HG02840 (cell line): ENCODE results near the gene TIAM2.
"Not testable (repeated sequence)": the region's sequence is repeated elsewhere in the genome, so short reads cannot be mapped to it uniquely, and the experiment has no call there.

Source experiments
- ATAC-seq: cut with Tn5 transposase; IDR thresholded peaks from one replicate; pipeline ENCODE4 v1.9.1; 2021; ENCODE audit warnings: mild to moderate bottlenecking, moderate library complexity, moderate number of reproducible peaks; ENCODE audit not compliant: unreplicated experiment, low FRiP score

TIAM2 gene

DNA sequence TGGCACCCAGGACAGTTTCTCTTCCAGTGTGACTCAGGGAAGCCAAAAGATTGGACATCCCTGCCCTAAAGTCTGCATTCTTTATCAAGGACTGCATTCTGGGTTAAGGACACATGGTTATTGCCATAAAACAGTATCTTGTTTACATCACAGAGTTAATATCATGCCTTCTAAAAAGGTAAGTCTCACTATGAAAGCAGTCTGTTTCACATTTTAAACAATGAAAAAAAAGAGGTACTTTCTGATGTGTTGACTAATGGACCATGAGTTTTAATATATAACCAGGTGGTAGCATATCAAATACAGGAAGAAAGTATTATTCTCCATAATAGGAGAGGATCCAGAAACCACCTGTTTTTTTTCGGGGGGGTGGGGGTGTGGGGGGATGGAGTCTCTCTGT lies 93.7 kb downstream of the TIAM2 start:
- ATAC-seq = no peak

DNA sequence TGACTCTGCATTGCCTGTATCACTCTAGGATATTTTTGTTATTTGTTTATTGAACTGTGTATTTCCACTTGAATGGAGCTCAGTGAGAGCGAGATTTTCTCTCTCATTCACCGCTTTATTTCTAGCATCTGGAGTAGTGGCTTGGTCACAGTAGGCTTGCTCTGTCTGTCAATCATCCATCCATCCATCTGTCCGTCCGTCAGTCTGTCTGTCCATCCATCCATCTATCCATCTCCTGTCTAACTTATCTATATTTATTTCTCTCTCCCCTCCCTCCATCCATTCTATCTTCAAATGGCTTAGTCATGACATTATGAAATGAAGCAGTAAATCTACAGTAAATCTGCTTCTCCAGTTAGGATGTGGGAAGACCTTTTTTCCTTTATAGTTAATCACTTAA lies 94.6 kb downstream of the TIAM2 start:
- ATAC-seq = no peak

DNA sequence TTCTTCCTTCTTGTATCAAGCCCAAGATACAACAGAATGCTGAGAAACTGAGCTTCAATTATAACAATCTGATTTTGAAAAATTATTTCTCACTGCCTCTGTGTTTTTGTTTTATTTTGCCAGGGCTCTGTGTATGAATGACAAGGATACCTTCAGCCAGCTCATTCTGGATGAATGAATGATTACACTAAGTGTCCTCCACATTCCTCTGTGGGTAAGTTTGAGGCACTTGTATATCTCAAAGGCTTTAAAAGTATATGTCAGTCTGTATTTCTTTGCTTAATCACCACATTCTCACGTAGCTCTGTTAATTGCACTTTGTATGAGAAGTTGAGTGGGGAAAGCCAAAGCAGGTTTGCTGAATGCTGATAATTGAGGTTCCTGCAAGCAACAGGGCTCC lies 95.1 kb downstream of the TIAM2 start:
- no peak for ATAC-seq

DNA sequence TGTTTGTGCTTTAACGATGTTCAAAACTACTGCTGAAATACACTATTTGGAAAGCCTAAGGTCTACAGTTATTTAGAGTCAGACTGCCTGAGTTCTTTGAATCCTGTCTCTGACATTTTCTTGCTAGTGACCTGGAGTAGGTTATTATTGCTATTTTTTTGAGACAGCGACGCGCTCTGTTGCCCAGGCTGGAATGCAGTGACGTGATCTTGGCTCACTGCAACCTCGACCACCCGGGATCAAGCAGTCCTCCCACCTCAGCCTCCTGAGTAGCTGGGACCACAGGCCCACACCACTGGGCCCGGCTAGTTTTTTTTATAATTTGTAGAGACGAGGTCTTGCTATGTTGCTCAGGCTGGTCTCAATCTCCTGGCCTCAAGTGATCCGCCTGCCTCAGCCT lies 96.6 kb downstream of the TIAM2 start:
- no peak for ATAC-seq

DNA sequence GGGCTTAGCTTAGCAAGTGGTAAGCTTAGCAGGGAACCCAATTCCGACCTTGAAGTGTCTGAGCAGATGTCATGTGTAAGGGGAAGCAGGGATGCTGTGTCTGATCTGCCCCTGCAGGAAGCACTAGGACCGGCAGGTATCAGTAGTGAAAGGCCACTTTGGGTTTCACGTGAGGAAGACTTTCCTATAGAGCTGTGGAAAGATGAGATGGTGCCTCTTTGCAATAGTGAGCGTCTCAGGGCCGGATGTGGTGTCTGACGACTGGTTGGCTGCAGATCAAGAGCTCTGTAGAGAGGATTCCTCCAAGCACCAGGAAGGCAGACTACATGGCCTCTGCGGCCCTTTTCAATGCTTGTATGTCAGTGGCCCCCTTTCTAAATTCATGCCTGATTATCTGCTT lies 98.3 kb downstream of the TIAM2 start:
- ATAC-seq = no peak

DNA sequence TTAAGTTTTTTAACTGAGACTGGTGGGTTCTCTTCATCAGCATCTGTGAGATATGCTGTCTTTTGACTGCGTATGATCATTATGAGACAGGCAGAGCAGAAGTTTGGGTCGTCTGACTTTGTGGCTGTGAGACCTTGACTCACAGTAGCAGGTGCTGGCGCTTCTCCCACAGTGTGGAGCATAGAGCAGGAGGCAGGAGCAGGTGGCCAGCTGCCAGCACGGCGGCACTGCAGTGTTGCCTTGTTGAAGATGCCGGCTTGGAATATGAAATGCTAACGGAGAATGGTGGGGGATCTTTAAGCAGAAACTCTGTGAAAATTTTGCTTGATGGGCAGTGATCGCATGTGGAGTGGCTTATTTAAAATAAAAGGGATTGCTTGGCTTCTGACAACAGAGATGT lies 105.0 kb downstream of the TIAM2 start:
- ATAC-seq = no peak

DNA sequence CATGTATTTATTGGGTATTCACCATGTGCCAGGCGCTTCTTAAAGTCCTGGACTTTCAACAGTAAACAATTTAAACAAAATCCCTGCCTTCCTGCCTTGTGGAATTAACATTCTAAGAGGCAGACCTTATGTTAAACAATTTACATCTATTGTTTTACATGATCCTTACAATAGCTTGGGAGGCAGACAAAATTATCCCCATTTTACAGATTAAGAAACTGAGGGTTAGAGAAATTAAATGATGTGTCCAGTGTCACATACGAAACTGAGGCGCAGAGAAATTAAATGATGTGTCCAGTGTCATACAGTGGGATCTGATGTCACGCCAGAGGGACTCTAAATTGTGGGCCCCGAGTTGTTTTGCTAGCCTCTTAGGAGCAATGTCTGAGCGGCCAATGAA lies 105.5 kb downstream of the TIAM2 start:
- ATAC-seq = no peak

DNA sequence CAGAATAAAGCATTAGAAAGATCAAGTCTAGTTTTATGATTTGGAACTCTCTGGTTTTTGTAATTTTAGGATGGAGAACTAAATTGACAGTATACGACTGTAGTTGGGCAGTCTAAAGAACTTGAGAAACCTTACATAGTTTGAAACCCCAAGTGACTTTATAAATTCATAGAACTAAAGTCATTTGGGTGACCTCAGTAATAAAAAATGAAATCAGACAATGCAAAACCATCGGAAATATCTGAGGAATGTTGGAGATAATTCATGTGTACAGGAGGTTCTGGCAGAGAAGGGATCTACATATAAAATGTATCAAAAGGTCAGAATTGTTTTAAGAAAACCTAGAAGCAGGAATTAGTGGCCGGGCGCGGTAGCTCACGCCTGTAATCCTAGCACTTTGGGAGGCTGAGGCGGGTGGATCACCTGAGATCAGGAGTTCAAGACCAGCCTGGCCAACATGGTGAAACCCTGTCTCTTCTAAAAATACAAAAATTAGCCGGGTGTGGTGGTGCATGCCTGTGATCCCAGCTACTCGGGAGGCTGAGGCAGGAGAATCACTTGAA lies 108.0 kb downstream of the TIAM2 start:
- ATAC-seq = not testable (repeated sequence)

DNA sequence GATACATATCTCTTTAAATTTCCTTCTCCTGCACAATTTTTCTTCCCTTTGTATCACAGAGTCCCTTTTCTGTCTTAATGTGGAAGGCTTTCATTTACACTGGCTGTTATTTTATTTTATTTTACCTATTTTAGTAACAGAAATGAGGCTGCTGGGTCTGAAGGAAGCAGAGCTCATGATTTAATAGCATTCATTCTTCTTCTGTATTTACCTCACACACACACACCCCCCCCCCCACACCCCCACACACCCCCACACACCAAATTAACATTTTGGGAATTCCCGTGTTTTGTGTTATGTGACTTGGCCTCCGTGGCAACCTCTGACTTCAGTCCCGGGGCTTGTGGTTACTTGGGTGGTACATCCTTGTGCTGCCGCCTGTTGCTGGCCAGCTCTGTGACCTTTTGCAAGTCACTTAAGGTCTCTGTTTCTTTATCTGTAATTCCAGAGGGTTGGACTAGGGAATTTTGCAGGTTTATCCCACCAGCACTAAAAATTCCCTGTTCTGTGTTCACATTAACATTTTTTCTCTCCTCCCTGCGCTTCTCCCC lies 108.8 kb downstream of the TIAM2 start:
- ATAC-seq = no peak

DNA sequence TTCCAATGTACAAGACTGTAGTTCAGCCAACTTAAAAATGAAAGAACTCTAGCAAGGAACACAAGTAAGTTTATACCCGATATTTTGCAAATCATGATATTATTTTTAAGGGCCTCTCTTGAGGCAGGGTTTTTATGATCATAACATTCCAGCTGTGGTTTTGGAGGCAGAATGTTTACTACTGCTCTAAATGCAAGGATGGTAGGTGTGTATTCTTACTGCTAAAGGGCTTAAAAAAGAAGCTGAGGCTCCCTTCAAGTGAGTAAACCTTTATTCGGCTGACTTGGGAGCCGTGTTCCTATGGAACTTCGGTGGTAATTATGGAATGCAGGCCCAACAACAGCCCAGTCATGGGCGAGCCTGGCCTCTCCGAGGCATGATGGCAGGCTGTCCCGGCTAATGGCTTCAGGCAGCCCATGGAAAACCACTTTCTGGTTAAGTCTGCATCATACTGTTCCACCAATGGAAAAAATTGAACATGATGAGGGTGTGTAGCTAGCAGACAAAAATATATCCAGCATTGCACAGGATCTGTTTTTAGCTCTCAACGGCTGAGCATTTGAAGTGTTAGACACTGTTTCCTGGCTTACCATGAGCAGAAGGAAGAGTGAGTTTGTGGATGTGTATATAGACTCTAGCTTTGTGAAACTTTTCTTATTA lies 111.5 kb downstream of the TIAM2 start:
- ATAC-seq = no peak

DNA sequence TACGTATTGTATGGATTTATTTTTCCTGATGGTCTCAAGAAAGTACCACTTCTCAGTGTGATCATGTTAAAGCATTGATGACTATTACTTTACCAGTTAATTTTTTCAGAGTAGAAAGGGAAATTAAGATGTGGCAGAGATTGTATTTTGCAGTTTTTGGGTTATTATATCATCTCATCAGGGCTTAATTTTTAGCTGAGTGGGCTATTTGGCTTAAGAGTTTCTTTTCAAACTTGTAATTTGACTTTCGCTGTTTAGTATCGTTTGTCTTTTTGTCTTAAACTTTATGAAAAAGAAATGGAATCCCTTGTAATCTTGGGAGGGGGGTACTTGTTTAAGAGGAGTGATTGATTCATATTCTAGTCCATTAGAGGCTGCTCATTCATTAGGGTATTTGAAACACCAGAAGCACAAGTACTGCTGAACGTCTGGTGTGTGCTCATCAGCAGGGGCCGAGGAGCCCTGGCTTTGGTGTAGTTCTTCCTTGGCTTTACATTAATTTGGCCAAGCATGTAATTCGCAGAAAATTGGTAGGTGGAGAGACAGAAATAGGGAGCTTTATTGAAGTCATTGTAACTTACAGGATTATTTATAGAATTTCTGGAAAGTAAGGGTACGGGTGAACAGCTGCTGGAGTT lies 112.4 kb downstream of the TIAM2 start:
- ATAC-seq = no peak

DNA sequence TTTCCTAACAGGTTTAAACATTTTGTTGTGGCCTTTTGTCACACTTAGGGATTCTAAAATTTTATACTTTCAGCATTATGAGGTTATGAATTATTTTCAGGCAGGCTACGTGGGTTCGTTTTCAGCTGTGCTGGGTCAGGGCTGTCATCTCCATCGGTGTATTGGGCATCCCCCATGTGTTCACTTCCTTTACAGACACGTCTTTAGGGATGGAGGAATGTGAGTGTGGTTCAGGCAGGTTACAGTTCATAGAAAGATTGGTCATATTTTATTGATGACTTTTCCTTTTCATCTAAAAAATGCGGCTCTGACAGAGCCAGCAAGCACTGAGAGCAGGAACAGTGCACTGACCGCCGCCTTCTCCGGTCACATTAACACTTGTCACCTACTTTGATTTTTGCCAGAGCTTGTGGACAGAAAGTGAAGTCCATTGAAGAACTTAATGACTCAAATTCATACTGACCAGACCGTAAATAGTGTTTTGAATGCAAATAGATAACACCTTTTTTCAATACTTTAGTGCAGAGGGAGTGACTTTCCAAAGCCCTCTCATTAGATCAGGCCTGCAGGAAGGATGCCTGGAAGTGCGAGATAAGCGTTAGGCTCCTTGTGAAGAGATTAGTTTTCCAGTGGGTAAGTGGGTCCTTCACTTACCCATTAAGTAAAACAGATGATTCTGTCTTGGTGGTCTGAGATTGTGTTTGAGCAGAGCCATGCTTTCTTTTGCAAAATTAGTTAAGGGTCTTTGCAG lies 113.1 kb downstream of the TIAM2 start:
- ATAC-seq = no peak

DNA sequence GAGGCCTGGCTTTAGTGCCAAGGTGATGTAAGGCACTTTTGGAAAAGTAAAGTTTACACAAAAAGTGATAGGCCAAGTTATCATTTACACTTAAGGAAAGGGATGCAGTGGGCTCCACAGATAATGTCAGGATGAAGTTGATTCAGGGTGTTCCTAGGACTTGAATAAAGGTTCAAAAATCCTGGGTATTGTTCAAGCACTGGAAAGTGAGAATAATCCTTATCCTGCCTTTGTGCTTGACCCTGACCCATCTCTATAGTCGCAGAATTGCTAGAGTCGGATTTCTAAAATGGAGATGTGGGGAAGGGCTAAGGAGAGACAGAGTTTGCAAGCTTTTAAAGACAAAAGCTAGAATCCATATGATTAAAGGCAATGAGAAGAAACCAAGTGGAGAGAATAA lies 115.6 kb downstream of the TIAM2 start:
- no peak for ATAC-seq

DNA sequence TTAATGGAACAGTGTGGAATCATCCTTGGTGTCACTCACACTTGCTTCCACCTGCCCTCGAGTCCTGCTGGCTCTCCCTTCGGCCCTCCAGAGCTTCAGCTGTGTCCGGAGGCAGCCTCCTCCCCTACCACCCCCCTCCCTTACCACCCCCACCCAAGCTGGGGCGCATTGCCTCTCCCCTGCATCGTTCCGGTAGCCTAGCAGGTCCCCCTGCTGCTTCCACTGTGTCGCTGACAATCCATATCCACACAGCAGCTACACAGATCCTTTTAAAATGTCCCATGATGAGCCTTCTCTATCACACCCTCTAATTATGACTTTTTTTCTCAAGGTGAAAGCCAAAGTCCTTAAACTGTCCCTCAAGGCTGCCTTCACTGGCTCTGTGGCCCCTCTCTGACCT lies 117.6 kb downstream of the TIAM2 start:
- no peak for ATAC-seq

DNA sequence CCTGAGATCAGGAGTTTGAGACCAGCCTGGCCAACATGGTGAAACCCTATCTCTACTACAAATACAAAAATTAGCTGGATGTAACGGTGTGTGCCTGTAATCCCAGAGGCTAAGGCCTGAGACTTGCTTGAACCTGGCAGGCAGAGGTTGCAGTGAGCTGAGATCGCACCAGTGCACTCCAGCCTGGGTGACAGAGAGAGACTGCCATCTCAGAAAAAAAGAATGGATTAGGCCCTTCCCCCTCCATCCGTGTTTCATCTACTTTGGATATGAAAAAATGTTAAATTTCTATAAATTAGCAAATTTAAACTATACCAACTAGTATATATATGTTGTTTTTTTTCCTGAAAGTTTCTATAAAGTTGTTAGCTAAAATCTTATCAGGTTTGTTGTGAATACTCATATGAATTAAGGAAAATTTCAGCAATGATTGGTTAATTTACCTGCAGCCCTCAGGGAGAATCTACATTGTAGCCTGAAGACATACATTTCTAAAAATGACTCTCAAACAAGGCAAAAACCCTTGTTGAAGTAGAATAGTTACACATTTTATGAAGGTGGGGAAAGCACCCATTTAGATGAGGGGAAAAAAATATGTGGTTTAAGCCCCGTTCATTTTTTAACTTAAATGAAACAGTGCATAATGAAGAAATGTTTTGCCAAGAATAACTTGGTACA lies 120.9 kb downstream of the TIAM2 start:
- no peak for ATAC-seq

DNA sequence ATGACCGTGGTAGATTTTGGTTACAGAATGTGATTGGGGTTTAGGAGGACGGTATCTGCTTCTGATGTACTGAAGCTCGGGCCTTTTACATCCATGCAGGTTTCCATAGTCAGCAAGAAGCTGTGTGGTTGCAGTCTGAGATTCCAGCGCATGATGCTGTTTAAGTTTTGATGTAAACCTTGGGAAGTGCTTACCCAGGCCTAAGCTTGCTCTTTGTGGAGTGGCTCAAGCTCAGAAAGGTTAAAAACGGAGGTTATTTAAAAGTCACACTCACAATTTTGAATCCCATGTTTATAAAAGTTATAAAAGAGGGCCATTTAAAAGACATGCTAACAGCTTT lies 121.4 kb downstream of the TIAM2 start:
- ATAC-seq = no peak

DNA sequence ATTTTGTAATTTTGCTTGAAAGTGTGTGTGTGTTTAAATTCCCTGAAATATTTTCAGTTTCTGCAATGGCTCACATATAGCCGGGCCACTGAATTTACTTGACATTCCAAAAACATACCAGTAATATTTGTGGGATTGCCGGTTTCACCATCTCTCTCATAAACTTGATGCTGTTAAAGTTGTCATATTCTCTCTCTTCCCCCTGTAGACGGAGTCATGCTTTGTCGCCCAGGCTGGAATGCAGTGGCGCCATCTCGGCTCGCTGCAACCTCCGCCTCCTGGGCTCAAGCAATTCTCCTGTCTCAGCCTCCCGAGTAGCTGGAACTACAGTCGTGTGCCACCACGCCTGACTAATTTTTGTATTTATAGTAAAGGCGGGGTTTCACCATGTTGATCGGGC lies 122.1 kb downstream of the TIAM2 start:
- ATAC-seq = no peak

DNA sequence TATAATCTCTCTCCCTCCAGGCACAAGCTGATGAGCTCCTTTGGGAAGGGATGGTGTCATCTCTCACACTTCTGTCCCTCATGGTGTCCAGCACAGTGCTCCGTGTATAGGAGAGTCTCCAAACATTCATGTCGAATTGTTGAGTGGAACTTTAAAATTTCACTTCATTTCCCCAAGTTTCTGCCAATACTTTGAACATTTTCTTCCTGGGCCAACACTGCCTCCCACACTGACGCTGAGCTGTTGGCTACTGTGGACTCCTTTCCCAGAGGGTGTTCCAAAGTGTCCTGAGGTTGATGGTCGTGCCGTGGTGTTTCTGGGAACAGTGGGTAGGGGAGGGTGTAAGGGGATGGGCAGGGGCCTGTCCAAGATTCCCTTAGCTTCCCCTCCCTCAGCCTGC lies 122.7 kb downstream of the TIAM2 start:
- ATAC-seq = no peak

DNA sequence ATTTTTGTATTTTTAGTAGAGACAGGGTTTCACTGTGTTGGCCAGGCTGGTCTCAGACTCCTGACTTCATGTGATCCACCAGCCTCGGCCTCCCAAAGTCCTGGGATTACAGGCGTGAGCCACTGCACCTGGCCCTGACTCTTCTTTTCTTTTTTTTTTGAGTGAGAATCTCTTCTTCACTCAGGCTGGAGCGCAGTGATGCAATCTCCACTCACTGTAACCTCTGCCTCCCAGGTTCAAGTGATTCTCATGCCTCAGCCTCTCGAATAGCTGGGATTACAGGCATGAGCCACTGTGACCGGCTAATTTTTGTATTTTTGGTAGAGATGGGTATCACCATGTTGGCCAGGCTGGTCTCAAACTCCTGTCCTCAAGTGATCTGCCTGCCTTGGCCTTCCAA lies 124.1 kb downstream of the TIAM2 start:
- ATAC-seq = not testable (repeated sequence)

DNA sequence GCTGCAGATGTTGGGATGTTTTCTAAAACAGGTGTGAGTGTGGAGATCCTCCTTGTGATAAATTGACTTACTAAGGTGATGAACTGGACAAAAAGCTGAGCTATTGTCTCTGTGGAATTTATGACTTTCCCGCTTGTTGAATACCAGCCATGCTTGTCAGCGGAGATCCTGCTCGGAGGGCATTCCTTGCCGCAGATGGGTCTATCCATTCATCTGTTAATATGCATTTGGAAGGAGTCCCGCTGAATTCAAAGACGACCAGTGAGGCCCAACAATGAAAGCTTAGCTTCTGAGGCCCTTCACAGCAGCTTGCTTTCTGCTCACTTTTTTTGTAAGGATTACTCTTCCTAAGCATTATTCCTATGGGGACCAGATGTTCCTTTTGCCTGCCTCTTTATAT lies 124.9 kb downstream of the TIAM2 start:
- no peak for ATAC-seq

DNA sequence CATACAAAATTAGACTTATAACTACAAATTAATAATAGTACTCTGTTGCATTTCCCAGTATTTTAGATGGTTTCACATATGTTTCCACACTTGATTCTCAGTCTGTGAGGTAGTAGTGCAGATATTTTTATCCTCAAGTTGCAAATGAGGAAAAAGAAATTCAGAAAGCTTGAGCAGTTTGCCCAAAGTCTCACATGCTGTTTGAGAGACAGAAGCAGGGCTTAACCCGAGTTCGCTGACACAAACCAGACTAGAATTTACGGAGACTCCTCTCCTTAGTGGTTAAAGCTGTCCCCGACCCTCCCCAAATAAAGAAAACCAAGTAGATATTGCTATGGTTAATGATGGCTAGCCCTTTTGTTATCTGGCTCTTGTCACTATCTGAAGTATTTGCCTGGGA lies 126.2 kb downstream of the TIAM2 start:
- ATAC-seq = no peak
